ENCODE measurements around the gene DIP2A. TPM values are rescaled to one million over a fixed set of nuclear protein-coding genes. Genes with fewer than 3 reads are reported as not detected.

Gene DIP2A
- total RNA-seq, 4 donors from 2014 or later: 19.9 to 40.8 (median 31.1) TPM

GRCh38 chr21:46544003-46544402 lies 85.3 kb downstream of the DIP2A start:
- TF ChIP-seq POLR2A (IDR thresholded peaks at IDR 0.05): no peak
- no peak for TF ChIP-seq CTCF (IDR thresholded peaks at IDR 0.05)
- no peak for TF ChIP-seq POLR2AphosphoS5 (IDR thresholded peaks at IDR 0.05)
- TF ChIP-seq EP300 (IDR thresholded peaks at IDR 0.05): no peak
- H3K27me3 ChIP-seq: no peaks in the 10 kb centered on the region
- ATAC-seq: no peak
- no peaks in the 10 kb centered on the region for H3K4me1 ChIP-seq
- H3K4me3 ChIP-seq: no peak overlapping the region
- H3K9me3 ChIP-seq: no peaks in the 10 kb centered on the region
- 89% methylated on average over 8 of the region's 8 CpGs; no CpG with 5 or more reads in 1 of the 2 donors for WGBS, 2 donors (ENCODE audit: low coverage in 1 of 2)
- H3K27ac ChIP-seq: no peak overlapping the region
- H3K36me3 ChIP-seq: peaks cover 0 to 100% of the 10 kb centered on the region in 2 donors

GRCh38 chr21:46544824-46545223 lies 86.1 kb downstream of the DIP2A start:
- Histone ChIP-seq H3K27ac (no peak overlapping the region), H3K4me1 (no peaks in the 10 kb centered on the region), H3K9me3 (no peaks in the 10 kb centered on the region), H3K27me3 (no peaks in the 10 kb centered on the region), H3K36me3 (peaks cover 0 to 100% of the 10 kb centered on the region in 2 donors), H3K4me3 (no peak overlapping the region)
- 75 to 78% methylated on average over 5 of the region's 5 CpGs for WGBS, 2 donors (ENCODE audit: low coverage in 1 of 2)
- no peak for ATAC-seq
- TF ChIP-seq EP300 (IDR thresholded peaks at IDR 0.05) (no peak), POLR2A (IDR thresholded peaks at IDR 0.05) (no peak), CTCF (IDR thresholded peaks at IDR 0.05) (no peak), POLR2AphosphoS5 (IDR thresholded peaks at IDR 0.05) (no peak)

GRCh38 chr21:46545363-46545762 lies 86.7 kb downstream of the DIP2A start:
- Histone ChIP-seq H3K27me3 (no peaks in the 10 kb centered on the region), H3K27ac (no peak overlapping the region), H3K9me3 (no peaks in the 10 kb centered on the region), H3K36me3 (peaks cover 0 to 100% of the 10 kb centered on the region in 2 donors), H3K4me3 (no peak overlapping the region), H3K4me1 (no peaks in the 10 kb centered on the region)
- WGBS, 2 donors (ENCODE audit: low coverage in 1 of 2): 94 to 100% methylated on average over 1 to 2 of the region's 5 CpGs
- no peak for ATAC-seq
- TF ChIP-seq EP300 (IDR thresholded peaks at IDR 0.05) (no peak), POLR2A (IDR thresholded peaks at IDR 0.05) (no peak), POLR2AphosphoS5 (IDR thresholded peaks at IDR 0.05) (no peak), CTCF (IDR thresholded peaks at IDR 0.05) (no peak)

- TF ChIP-seq POLR2AphosphoS5 (IDR thresholded peaks at IDR 0.05): no peak
- no peak for TF ChIP-seq CTCF (IDR thresholded peaks at IDR 0.05)
- no peak for TF ChIP-seq EP300 (IDR thresholded peaks at IDR 0.05)
- no peak for TF ChIP-seq POLR2A (IDR thresholded peaks at IDR 0.05)
- 88 to 100% methylated on average over 3 of the region's 8 CpGs for WGBS, 2 donors (ENCODE audit: low coverage in 1 of 2)
- H3K27ac ChIP-seq: no peak overlapping the region
- no peaks in the 10 kb centered on the region for H3K4me1 ChIP-seq
- ATAC-seq: no peak
- no peak overlapping the region for H3K4me3 ChIP-seq
- peaks cover 0 to 100% of the 10 kb centered on the region in 2 donors for H3K36me3 ChIP-seq
- H3K27me3 ChIP-seq: no peaks in the 10 kb centered on the region
- H3K9me3 ChIP-seq: no peaks in the 10 kb centered on the region
Observed at GRCh38 chr21:46545911-46546310, 87.2 kb downstream of the DIP2A start.

- WGBS, 2 donors (ENCODE audit: low coverage in 1 of 2): 53 to 99% methylated on average over 3 to 12 of the region's 15 CpGs
- peaks cover 0 to 100% of the 10 kb centered on the region in 2 donors for H3K36me3 ChIP-seq
- H3K4me1 ChIP-seq: no peaks in the 10 kb centered on the region
- TF ChIP-seq EP300 (IDR thresholded peaks at IDR 0.05) (no peak), CTCF (IDR thresholded peaks at IDR 0.05) (no peak), POLR2AphosphoS5 (IDR thresholded peaks at IDR 0.05) (no peak), POLR2A (IDR thresholded peaks at IDR 0.05) (no peak)
- no peak overlapping the region for H3K4me3 ChIP-seq
- H3K27ac ChIP-seq: no peak overlapping the region
- H3K27me3 ChIP-seq: no peaks in the 10 kb centered on the region
- no peaks in the 10 kb centered on the region for H3K9me3 ChIP-seq
- ATAC-seq: no peak
Observed at GRCh38 chr21:46546799-46547198, 88.1 kb downstream of the DIP2A start.

All from gastroesophageal sphincter (tissue), 4 donors.